ENCODE results near the gene GPX3. TPM values are rescaled to one million over a fixed set of nuclear protein-coding genes. Genes with fewer than 3 reads are reported as not detected.

The GPX3 gene
- total and polyA plus RNA-seq, 2 donors (not counting 3 experiments of a cell fraction or from before 2014, with no cell fraction given): 5.1 to 17.1 TPM

DNA sequence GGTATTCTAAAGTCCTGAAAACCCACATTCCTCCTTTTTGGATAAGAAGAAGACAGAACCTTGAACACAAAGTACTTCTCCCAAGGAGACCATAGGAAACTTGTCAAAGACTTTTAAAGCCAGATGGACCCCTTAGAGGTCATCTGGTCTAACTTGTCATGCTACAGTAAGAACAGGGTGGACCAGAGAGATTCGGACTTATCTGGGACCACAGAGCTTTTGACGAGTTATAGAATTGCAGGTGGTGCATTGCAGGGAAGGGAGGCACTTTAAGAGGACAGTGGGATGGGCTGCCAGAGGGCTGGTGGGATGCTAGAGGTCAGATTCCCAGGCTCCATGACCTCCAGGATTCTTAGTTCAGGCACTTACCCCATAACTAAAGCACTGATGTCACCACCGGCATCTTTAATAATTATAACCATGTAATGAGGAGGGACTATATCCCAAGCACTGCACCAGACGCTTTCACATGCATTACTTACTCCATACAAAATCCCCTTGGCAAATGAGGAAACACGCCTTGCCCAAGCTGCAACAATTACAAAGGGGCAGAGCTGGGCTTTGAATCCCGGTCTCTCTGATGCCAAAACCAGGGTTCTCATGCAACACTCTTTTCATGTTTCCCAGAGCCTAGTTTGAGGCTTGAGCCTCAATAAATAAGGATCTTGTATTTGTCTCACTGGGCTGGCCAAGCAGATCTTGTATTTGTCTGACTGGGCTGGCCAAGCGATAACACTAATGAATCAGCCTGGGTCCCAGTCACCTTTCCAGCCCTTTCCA lies 12.8 kb upstream of the GPX3 start:
- intact Hi-C loops (cut with micrococcal nuclease) (no loop called here), dilution Hi-C loops (cut with MboI; ENCODE audit: extremely low pct_ligation_motif_present, low sequenced_read_pairs) (no loop called here)
- Histone ChIP-seq H3K4me3 (replicated peaks in 1 of 3; ENCODE audit: insufficient read depth in 1 of 3, low read depth in 1 of 3, low read length in 3 of 3) (no peak overlapping the region), H3K27ac (ENCODE audit: insufficient read depth, low read depth, low read length) (no peak overlapping the region), H3K79me2 (ENCODE audit: control insufficient read depth, insufficient read depth, low read length) (no peaks in the 10 kb centered on the region), H4K20me1 (replicated peaks; ENCODE audit: control insufficient read depth, extremely low read depth, insufficient read depth, low read length) (no peaks in the 10 kb centered on the region), H3K36me3 (ENCODE audit: control insufficient read depth in 2 of 2, extremely low read depth in 1 of 2, insufficient read depth in 2 of 2, low read length in 2 of 2) (no peaks in the 10 kb centered on the region), H2AFZ (ENCODE audit: low read depth, low read length) (no peak overlapping the region), H3K4me2 (ENCODE audit: insufficient read depth, low read length) (no peak overlapping the region), H3K4me1 (ENCODE audit: control insufficient read depth, extremely low read depth, insufficient read depth, low read length) (no peaks in the 10 kb centered on the region), H3K9ac (replicated peaks; ENCODE audit: extremely low read depth, insufficient read depth, low read length) (no peak overlapping the region), H3K9me3 (replicated peaks; ENCODE audit: control insufficient read depth, insufficient read depth, low read length) (no peaks in the 10 kb centered on the region), H3K27me3 (ENCODE audit: control insufficient read depth in 2 of 2, insufficient read depth in 2 of 2, low read length in 2 of 2) (peaks cover 0 to 8% of the 10 kb centered on the region in 2 experiments), H3K9me1 (replicated peaks; ENCODE audit: control insufficient read depth, extremely low read depth, insufficient read depth, low read length) (no peaks in the 10 kb centered on the region)
- DNase-seq (ENCODE audit: low read depth, low spot score) (no peak), FAIRE-seq (no peak)
- CTCF ChIA-PET: interaction anchor here (1.2 kb wide), 1 partner anchor 108 kb away, joined by 4 read pairs; no protein-coding TSS in a partner anchor
- POLR2A ChIA-PET: no interaction called here
- TF ChIP-seq FOS (IDR thresholded peaks at IDR 0.05; ENCODE audit: borderline replicate concordance, insufficient read depth, low read length): no peak
- no peak for TF ChIP-seq POLR2AphosphoS5 (IDR thresholded peaks at IDR 0.05; ENCODE audit: insufficient read depth, low read depth, low read length)
- no peak for TF ChIP-seq EZH2 (IDR thresholded peaks at IDR 0.05; ENCODE audit: borderline replicate concordance, low read depth, low read length, severe bottlenecking)
- TF ChIP-seq, protein P1, sequence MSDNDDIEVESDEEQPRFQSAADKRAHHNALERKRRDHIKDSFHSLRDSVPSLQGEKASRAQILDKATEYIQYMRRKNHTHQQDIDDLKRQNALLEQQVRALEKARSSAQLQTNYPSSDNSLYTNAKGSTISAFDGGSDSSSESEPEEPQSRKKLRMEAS (IDR thresholded peaks at IDR 0.05; ENCODE audit: insufficient read depth, insufficient read length): no peak
- TF ChIP-seq GATA2 (IDR thresholded peaks at IDR 0.05; ENCODE audit: insufficient read depth, insufficient read length, low read depth, low read length): no peak
- TF ChIP-seq, protein P2, sequence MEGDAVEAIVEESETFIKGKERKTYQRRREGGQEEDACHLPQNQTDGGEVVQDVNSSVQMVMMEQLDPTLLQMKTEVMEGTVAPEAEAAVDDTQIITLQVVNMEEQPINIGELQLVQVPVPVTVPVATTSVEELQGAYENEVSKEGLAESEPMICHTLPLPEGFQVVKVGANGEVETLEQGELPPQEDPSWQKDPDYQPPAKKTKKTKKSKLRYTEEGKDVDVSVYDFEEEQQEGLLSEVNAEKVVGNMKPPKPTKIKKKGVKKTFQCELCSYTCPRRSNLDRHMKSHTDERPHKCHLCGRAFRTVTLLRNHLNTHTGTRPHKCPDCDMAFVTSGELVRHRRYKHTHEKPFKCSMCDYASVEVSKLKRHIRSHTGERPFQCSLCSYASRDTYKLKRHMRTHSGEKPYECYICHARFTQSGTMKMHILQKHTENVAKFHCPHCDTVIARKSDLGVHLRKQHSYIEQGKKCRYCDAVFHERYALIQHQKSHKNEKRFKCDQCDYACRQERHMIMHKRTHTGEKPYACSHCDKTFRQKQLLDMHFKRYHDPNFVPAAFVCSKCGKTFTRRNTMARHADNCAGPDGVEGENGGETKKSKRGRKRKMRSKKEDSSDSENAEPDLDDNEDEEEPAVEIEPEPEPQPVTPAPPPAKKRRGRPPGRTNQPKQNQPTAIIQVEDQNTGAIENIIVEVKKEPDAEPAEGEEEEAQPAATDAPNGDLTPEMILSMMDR (IDR thresholded peaks at IDR 0.05; ENCODE audit: extremely low read depth in 1 of 2, insufficient read depth in 1 of 2, low read depth in 1 of 2, low read length in 2 of 2): no peak
- TF ChIP-seq MYC (IDR thresholded peaks at IDR 0.05; ENCODE audit: low read depth, low read length): no peak
- no peak for TF ChIP-seq POLR2A (IDR thresholded peaks at IDR 0.05; ENCODE audit: low read depth, low read length)
- TF ChIP-seq JUN (IDR thresholded peaks at IDR 0.05; ENCODE audit: borderline replicate concordance, insufficient read depth, insufficient read length, low read depth): no peak
- no TSS peak for BruUV-seq (replicated peaks)

Data from endothelial cell of umbilical vein (primary cell).